Measurements from ENCODE around the gene TBPL1. TPM values are rescaled to one million over a fixed set of nuclear protein-coding genes. Genes with fewer than 3 reads are reported as not detected.

Gene TBPL1
- total and polyA plus RNA-seq, 9 of the 15 experiments (the other 6 are each of a cell fraction or from before 2014, with no cell fraction given) = 78.1 to 152 (median 107) TPM

DNA sequence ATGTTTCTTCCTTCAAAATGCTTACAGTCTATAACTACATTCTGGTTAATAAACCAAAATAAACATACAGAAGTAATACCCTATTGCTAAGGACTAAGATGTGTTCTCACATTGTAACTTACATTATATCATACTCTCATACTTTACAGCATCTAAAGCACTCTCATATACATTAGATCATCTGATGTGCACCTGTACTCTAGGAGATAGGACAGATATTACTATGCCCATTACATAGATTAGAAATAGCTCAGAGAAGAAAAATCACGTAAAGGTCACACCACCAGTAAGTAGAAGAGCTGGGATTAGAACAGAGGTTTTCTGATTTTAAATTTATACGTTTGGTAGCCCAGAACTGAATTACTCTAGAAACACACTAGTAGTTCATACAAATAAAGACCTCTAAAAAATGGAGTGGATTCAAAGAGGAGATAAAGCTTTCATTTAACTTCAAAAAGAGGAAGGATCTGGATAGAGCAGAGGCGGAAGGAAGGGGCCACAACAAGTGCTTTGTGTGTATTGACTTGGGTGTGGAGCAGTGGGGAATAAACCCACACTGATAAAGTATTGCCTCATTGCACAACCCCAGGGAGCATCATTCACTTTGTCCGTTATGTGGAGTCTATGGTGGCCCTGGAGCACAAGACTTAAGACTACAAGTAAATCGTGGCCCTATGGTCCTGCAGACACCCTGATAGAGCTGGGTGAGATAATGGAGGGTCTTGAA, 68.5 kb downstream of the TBPL1 start (continued):
- TF ChIP-seq, protein P1, sequence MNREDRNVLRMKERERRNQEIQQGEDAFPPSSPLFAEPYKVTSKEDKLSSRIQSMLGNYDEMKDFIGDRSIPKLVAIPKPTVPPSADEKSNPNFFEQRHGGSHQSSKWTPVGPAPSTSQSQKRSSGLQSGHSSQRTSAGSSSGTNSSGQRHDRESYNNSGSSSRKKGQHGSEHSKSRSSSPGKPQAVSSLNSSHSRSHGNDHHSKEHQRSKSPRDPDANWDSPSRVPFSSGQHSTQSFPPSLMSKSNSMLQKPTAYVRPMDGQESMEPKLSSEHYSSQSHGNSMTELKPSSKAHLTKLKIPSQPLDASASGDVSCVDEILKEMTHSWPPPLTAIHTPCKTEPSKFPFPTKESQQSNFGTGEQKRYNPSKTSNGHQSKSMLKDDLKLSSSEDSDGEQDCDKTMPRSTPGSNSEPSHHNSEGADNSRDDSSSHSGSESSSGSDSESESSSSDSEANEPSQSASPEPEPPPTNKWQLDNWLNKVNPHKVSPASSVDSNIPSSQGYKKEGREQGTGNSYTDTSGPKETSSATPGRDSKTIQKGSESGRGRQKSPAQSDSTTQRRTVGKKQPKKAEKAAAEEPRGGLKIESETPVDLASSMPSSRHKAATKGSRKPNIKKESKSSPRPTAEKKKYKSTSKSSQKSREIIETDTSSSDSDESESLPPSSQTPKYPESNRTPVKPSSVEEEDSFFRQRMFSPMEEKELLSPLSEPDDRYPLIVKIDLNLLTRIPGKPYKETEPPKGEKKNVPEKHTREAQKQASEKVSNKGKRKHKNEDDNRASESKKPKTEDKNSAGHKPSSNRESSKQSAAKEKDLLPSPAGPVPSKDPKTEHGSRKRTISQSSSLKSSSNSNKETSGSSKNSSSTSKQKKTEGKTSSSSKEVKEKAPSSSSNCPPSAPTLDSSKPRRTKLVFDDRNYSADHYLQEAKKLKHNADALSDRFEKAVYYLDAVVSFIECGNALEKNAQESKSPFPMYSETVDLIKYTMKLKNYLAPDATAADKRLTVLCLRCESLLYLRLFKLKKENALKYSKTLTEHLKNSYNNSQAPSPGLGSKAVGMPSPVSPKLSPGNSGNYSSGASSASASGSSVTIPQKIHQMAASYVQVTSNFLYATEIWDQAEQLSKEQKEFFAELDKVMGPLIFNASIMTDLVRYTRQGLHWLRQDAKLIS (CRISPR knock-in tag; IDR thresholded peaks at IDR 0.05) = no peak
- TF ChIP-seq ELF1 (tag; IDR thresholded peaks at IDR 0.05) = no peak
- no peak for TF ChIP-seq POU5F1 (IDR thresholded peaks at IDR 0.05; ENCODE audit: borderline replicate concordance, low read depth, low read length, partially characterized antibody)
- TF ChIP-seq, protein P2, sequence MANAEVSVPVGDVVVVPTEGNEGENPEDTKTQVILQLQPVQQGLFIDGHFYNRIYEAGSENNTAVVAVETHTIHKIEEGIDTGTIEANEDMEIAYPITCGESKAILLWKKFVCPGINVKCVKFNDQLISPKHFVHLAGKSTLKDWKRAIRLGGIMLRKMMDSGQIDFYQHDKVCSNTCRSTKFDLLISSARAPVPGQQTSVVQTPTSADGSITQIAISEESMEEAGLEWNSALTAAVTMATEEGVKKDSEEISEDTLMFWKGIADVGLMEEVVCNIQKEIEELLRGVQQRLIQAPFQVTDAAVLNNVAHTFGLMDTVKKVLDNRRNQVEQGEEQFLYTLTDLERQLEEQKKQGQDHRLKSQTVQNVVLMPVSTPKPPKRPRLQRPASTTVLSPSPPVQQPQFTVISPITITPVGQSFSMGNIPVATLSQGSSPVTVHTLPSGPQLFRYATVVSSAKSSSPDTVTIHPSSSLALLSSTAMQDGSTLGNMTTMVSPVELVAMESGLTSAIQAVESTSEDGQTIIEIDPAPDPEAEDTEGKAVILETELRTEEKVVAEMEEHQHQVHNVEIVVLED (CRISPR knock-in tag; IDR thresholded peaks at IDR 0.05) = 0 out of 2 replicates have a peak, but pooled peaks have one; percentile 7
- no peak for TF ChIP-seq SAP30 (IDR thresholded peaks at IDR 0.05; ENCODE audit: borderline replicate concordance, insufficient read depth, low read depth, low read length, poor library complexity, severe bottlenecking)
- 0 out of 2 replicates have a peak, but pooled peaks have one; percentile 41 for TF ChIP-seq JUND (IDR thresholded peaks at IDR 0.05; ENCODE audit: borderline replicate concordance, low read depth, low read length)
- no peak; the same call in 2 of the 3 replicates for TF ChIP-seq JUND (tag; IDR thresholded peaks at IDR 0.05; ENCODE audit: borderline replicate concordance, low read depth, low read length)
- TF ChIP-seq, protein P3, sequence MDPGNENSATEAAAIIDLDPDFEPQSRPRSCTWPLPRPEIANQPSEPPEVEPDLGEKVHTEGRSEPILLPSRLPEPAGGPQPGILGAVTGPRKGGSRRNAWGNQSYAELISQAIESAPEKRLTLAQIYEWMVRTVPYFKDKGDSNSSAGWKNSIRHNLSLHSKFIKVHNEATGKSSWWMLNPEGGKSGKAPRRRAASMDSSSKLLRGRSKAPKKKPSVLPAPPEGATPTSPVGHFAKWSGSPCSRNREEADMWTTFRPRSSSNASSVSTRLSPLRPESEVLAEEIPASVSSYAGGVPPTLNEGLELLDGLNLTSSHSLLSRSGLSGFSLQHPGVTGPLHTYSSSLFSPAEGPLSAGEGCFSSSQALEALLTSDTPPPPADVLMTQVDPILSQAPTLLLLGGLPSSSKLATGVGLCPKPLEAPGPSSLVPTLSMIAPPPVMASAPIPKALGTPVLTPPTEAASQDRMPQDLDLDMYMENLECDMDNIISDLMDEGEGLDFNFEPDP (CRISPR knock-in tag; IDR thresholded peaks at IDR 0.05) = no peak
- TF ChIP-seq RUNX1 (IDR thresholded peaks at IDR 0.05; ENCODE audit: low read depth) = no peak
- TF ChIP-seq, protein P4, sequence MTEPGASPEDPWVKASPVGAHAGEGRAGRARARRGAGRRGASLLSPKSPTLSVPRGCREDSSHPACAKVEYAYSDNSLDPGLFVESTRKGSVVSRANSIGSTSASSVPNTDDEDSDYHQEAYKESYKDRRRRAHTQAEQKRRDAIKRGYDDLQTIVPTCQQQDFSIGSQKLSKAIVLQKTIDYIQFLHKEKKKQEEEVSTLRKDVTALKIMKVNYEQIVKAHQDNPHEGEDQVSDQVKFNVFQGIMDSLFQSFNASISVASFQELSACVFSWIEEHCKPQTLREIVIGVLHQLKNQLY (CRISPR knock-in tag; conservative IDR thresholded peaks at IDR 0.05) = no peak
- TF ChIP-seq CEBPB (tag; IDR thresholded peaks at IDR 0.05) = peak; percentile 97
- no peak for TF ChIP-seq BRD9 (IDR thresholded peaks at IDR 0.05; ENCODE audit: low read depth, partially characterized antibody)
- peak; percentile 55; the same call in 1 of the 2 replicates for TF ChIP-seq SMARCE1 (IDR thresholded peaks at IDR 0.05)
- no peak for TF ChIP-seq SMAD3 (CRISPR knock-in tag; conservative IDR thresholded peaks at IDR 0.05)
- TF ChIP-seq, protein P5, sequence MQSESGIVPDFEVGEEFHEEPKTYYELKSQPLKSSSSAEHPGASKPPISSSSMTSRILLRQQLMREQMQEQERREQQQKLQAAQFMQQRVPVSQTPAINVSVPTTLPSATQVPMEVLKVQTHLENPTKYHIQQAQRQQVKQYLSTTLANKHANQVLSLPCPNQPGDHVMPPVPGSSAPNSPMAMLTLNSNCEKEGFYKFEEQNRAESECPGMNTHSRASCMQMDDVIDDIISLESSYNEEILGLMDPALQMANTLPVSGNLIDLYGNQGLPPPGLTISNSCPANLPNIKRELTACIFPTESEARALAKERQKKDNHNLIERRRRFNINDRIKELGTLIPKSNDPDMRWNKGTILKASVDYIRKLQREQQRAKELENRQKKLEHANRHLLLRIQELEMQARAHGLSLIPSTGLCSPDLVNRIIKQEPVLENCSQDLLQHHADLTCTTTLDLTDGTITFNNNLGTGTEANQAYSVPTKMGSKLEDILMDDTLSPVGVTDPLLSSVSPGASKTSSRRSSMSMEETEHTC (IDR thresholded peaks at IDR 0.05) = no peak
- no peak for TF ChIP-seq HNRNPH1 (optimal IDR thresholded peaks at IDR 0.05; ENCODE audit: low read depth, low read length)
- no peak for TF ChIP-seq NUFIP1 (IDR thresholded peaks at IDR 0.05; ENCODE audit: partially characterized antibody)
- TF ChIP-seq TRIM28 (IDR thresholded peaks at IDR 0.05) = no peak
- TF ChIP-seq SLC30A9 (CRISPR knock-in tag; IDR thresholded peaks at IDR 0.05) = no peak

Measured in K562 (cell line).